ENCODE measurements around the gene ZNF440.
"Not testable (repeated sequence)": the region's sequence is repeated elsewhere in the genome, so short reads cannot be mapped to it uniquely, and the experiment has no call there.

The ZNF440 gene

GRCh38 chr19:11828957-11829876 lies 15.1 kb downstream of the ZNF440 start:
- DNase-seq (ENCODE audit: extremely low read depth in 1 of 2, low read depth in 1 of 2) = not testable (repeated sequence)

- DNase-seq (ENCODE audit: extremely low read depth in 1 of 2, low read depth in 1 of 2) = no peak
These were observed 18.3 kb downstream of the ZNF440 start for GRCh38 chr19:11832253-11832912.

- DNase-seq (ENCODE audit: extremely low read depth in 1 of 2, low read depth in 1 of 2) = no peak
These were observed 19.5 kb downstream of the ZNF440 start for GRCh38 chr19:11833541-11833940.

DNA sequence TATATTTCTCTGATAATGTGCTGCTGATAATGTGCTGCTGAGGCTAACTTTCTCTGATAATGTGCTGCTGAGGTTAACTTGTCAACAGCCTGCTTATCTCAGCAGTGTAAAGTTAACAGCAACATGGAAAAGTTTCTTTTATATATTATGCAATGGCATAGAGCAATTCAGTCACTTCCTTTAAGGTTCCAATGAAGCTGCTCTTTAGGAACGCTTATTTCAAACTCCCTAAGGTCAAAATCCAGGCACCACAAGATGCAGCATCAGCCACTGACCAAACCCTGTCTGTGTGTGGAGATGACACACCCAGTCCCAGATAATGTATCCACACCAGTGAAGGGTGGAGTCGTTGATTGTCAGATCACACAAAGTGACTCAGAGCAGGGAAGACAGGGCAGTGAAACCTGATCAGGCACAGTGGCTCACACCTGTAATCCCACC lies 21.6 kb downstream of the ZNF440 start:
- DNase-seq (ENCODE audit: extremely low read depth in 1 of 2, low read depth in 1 of 2) = not testable (repeated sequence)

DNA sequence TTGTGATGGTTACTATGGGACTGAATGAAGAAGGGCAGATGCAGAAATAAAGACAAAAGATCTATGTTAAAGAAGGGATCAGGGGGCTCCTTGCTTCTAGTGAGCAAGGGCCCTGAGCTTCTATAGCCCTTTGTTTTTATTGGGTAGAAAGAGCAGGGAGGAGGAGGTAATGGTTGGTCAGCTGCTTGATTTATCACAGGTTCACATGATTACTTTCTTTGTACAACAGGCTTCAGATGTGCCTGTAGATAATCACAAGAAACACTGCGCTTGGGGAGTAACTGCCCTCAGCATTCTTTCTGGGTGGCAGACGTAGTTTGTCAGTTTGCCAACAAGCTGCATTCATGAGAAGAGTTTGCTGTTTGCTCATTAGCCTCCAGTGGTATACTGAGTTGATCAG lies 29.6 kb downstream of the ZNF440 start:
- DNase-seq (ENCODE audit: extremely low read depth in 1 of 2, low read depth in 1 of 2) = no peak

GRCh38 chr19:11847615-11848014 lies 33.5 kb downstream of the ZNF440 start:
- DNase-seq (ENCODE audit: extremely low read depth in 1 of 2, low read depth in 1 of 2) = not testable (repeated sequence)

DNA sequence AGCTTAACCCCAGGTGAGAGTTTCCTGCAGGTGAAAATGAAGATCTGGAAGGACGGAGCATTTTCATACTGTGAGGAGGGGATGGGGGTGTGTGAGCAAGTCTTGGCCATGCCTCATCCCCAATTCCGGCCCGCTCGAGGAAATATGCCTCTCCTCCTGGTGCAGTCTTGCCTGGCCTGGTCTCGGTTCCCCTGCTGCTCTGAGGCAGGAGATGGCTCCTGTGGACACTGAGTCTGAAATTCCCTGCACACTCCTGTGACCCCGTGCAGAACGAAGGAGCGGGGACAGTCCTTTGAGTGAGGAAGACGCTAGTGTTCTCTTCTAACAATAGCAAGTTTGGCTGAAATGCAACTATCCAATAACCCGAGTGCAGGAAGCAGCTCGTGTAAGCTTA lies 34.1 kb downstream of the ZNF440 start:
- DNase-seq (ENCODE audit: extremely low read depth in 1 of 2, low read depth in 1 of 2) = no peak

DNA sequence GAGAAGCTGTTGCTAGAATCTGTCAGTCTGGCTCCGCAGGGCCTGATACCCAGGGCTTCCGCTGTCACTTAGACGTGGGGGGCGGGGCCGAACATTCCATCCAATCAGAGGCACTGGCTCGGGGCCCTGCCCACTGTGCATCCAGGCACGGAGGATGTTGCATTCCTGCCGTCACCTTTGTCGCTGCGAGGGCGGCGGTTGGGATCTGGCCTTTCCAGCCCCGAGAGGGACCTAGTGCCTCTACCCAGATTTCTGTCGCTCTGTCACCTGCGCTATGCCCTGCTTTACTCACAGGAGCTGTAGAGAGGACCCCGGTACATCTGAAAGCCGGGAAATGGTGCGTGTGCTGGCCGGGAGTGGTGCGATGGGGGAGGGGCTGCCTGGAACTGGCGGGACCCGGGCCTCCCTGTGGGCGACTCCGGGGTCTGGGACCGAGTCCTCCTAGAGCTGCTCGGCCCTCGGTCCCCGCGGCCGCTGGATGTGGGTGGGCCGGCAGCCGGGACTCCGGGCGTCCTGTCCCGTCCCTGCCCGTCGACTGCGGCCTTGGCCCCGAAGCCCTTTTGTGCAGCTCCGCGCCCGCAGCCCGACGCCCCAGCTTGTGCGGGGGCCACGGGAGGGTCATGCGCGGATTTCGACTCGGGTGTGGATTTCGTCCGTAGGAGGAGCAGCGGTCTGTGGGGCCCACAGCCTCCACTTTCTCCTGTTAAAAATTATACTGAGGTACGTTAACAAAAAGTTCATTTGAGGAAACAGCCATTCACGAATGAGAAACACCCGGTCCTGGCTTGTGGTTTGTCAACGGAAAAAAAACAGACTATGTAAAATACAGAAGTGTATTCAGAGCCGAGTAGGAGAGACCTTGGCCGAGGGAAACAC lies 34.8 kb downstream of the ZNF440 start, which contains the start of gene ZNF439:
Gene ZNF439, plus strand, starts transcription at position 133 of the 876 bp plus-strand sequence. Its CDS starts 142 bp downstream, at position 275.
- DNase-seq (ENCODE audit: extremely low read depth in 1 of 2, low read depth in 1 of 2) = peak; percentile 50 to 83

- DNase-seq (ENCODE audit: extremely low read depth in 1 of 2, low read depth in 1 of 2) = not testable (repeated sequence)
These were observed 36.2 kb downstream of the ZNF440 start for GRCh38 chr19:11850289-11850688.

- DNase-seq (ENCODE audit: extremely low read depth in 1 of 2, low read depth in 1 of 2) = no peak
These were observed 39.3 kb downstream of the ZNF440 start for GRCh38 chr19:11853358-11853757.

- DNase-seq (ENCODE audit: extremely low read depth in 1 of 2, low read depth in 1 of 2) = no peak
These were observed 42.6 kb downstream of the ZNF440 start for GRCh38 chr19:11856596-11857250.

DNA sequence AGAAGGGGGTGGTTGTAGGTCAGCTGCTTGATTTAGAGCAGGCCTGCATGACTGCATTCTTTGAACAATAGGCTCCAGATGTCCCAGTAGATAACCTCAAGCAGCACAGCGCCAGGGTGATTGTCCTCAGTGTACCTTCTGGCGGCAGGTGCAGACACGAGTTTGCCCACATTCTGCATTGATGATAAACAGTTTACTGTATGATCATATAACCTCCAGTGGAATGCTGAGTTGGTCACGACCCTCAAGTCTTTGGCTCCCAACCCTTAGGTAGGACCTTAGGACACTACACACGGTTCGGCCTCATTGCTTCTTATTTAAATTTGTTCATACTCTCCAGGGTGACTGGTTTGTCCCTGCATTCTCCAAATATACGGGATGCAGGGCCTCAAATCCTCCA lies 46.6 kb downstream of the ZNF440 start:
- DNase-seq (ENCODE audit: extremely low read depth in 1 of 2, low read depth in 1 of 2) = no peak

GRCh38 chr19:11861301-11861700 lies 47.2 kb downstream of the ZNF440 start:
- DNase-seq (ENCODE audit: extremely low read depth in 1 of 2, low read depth in 1 of 2) = no peak

DNA sequence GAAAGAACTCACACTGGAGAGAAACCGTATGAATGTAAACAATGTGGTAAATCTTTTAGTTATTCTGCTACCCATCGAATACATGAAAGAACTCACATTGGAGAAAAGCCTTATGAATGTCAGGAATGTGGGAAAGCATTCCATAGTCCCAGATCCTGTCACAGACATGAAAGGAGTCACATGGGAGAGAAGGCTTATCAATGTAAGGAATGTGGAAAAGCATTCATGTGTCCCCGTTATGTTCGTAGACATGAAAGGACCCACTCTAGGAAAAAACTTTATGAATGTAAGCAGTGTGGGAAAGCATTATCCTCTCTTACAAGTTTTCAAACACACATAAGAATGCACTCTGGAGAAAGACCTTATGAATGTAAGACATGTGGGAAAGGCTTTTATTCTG lies 53.7 kb downstream of the ZNF440 start:
- DNase-seq (ENCODE audit: extremely low read depth in 1 of 2, low read depth in 1 of 2) = not testable (repeated sequence)

DNA sequence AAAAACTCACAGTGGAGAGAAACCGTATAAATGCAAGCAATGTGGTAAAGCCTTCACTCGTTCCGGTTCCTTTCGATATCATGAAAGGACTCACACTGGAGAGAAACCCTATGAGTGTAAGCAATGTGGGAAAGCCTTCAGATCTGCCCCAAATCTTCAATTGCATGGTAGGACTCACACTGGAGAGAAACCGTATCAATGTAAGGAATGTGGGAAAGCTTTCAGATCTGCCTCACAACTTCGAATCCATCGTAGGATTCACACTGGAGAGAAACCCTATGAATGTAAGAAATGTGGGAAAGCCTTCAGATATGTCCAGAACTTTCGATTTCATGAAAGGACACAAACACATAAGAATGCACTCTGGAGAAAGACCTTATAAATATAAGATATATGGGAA lies 54.1 kb downstream of the ZNF440 start:
- no peak for DNase-seq (ENCODE audit: extremely low read depth in 1 of 2, low read depth in 1 of 2)

DNA sequence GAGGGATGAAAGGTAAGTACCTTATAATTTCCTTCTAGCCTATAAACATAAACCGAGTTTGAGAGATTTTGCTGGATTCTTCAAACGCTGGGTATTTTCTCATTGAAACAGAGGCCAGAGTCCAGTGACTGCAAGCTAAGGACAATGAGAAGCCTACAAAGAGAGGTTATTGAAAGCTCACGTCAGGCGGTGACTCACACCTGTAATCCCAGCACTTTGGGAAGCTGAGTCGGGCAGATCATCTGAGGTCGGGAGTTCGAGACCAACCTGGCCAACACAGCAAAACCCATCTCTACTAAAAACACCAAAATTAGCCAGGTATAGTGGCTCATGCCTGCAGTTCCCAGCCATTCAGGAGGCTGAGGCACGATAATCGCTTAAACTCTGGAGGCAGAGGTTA lies 58.6 kb downstream of the ZNF440 start:
- DNase-seq (ENCODE audit: extremely low read depth in 1 of 2, low read depth in 1 of 2) = no peak

- DNase-seq (ENCODE audit: extremely low read depth in 1 of 2, low read depth in 1 of 2) = no peak
These were observed 59.7 kb downstream of the ZNF440 start for GRCh38 chr19:11873762-11874161.

DNA sequence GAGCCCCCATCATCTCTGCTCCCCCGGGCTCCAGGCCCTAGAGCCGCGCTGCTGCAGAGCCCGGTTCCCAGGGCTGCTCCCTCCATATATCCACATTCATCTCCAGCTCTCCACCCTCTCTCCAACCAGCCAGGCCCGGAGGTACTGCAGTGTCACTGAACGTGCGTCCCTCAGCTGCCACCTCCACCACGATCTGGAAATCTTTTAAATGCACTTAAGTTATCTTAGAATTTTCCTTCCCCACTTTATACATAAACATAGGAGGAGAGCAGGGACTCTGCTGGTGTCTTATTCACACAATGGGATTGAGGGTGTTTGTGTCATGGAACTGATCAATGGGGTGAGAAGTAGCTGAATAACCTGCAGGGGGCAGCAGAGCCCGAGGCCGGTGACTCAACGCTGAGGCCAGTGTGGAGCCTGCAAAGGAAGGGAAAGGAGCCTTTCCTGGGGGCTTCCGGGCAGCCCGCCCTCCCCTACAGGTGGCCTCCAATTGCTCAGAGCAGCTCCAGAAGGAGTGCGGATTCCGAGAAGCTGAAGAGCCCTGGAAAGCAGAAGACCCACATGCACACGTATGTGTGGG lies 65.7 kb downstream of the ZNF440 start:
- DNase-seq (ENCODE audit: extremely low read depth in 1 of 2, low read depth in 1 of 2) = peak in 1 of 2 donors; percentile 22

GRCh38 chr19:11880598-11880997 lies 66.5 kb downstream of the ZNF440 start:
- no peak for DNase-seq (ENCODE audit: extremely low read depth in 1 of 2, low read depth in 1 of 2)
